Measurements from ENCODE around the gene ZFP36L1.

The ZFP36L1 gene

DNA sequence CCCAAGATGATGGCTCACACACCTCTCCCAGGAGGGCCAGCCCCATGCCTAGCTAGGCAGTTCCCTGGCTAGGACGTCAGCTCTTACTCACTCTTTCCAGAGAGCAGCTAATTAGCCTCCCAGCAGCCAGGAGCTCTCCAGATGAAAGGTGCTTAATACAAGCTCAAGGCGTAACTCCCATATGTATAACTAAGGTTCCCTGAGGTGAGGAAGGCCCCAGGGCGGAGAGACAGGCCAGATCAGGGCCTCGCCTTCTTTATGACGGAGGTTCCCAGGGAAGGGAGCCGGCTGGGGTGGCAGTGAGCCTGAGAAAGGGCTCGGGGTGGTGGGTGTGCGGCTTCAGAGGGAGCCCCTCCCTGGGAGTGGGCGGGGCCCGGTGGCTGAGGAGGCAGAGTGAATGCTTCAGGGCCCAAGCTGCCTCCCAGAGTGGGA is 26.4 kb upstream of the ZFP36L1 start:
- H2BK12ac ChIP-seq (ENCODE audit: low read length) = peak overlapping the region; percentile 74
- peaks cover 13% of the 10 kb centered on the region for H3K79me2 ChIP-seq (ENCODE audit: control insufficient read depth, insufficient read depth, low read length, poor library complexity)
- H3K4me2 ChIP-seq (ENCODE audit: low read length) = no peak overlapping the region
- peaks cover 32 to 38% of the 10 kb centered on the region in 2 experiments for H3K4me1 ChIP-seq (ENCODE audit: control insufficient read depth in 1 of 2, insufficient read depth in 2 of 2, low read length in 2 of 2)
- no peaks in the 10 kb centered on the region for H3K36me3 ChIP-seq (ENCODE audit: control insufficient read depth in 1 of 2, insufficient read depth in 2 of 2, low read length in 2 of 2)
- peak overlapping the region; percentile 2 for H3K18ac ChIP-seq (ENCODE audit: low read length)
- no peak overlapping the region for H3K23ac ChIP-seq (ENCODE audit: low read length)
- no peak overlapping the region for H3K9ac ChIP-seq (ENCODE audit: low read length)
- no CpG with 5 or more reads among the region's 10 CpGs for WGBS (ENCODE audit: extremely low coverage, insufficient coverage, insufficient read length)
- no peak overlapping the region for H3K4ac ChIP-seq (ENCODE audit: low read depth, low read length)
- H2AFZ ChIP-seq (ENCODE audit: insufficient read depth, low read length, poor library complexity) = no peak overlapping the region
- no peaks in the 10 kb centered on the region for H3K27me3 ChIP-seq (ENCODE audit: insufficient read depth, low read length)
- H3K4me3 ChIP-seq (ENCODE audit: low read depth, low read length) = no peak overlapping the region
- H3K27ac ChIP-seq (ENCODE audit: low read depth, low read length) = peak overlapping the region; percentile 6
- H4K91ac ChIP-seq (ENCODE audit: low read depth, low read length) = peak overlapping the region; percentile 57
- H3K79me1 ChIP-seq (ENCODE audit: low read length) = peaks cover 35% of the 10 kb centered on the region
- peak overlapping the region; percentile 10 for H2BK5ac ChIP-seq (ENCODE audit: low read depth, low read length, poor library complexity)
- H4K8ac ChIP-seq (ENCODE audit: low read depth, low read length) = peak overlapping the region; percentile 8
- H3K14ac ChIP-seq (ENCODE audit: low read length) = peak overlapping the region; percentile 9
- no peak overlapping the region for H2AK5ac ChIP-seq (ENCODE audit: low read length)
- DNase-seq = peak; percentile 79 to 86
- no peak overlapping the region for H4K12ac ChIP-seq (ENCODE audit: low read depth, low read length)
- H3K9me3 ChIP-seq (ENCODE audit: insufficient read depth, low read depth, low read length) = no peaks in the 10 kb centered on the region
- H2BK120ac ChIP-seq (ENCODE audit: insufficient read depth, low read length, poor library complexity) = peak overlapping the region; percentile 5

DNA sequence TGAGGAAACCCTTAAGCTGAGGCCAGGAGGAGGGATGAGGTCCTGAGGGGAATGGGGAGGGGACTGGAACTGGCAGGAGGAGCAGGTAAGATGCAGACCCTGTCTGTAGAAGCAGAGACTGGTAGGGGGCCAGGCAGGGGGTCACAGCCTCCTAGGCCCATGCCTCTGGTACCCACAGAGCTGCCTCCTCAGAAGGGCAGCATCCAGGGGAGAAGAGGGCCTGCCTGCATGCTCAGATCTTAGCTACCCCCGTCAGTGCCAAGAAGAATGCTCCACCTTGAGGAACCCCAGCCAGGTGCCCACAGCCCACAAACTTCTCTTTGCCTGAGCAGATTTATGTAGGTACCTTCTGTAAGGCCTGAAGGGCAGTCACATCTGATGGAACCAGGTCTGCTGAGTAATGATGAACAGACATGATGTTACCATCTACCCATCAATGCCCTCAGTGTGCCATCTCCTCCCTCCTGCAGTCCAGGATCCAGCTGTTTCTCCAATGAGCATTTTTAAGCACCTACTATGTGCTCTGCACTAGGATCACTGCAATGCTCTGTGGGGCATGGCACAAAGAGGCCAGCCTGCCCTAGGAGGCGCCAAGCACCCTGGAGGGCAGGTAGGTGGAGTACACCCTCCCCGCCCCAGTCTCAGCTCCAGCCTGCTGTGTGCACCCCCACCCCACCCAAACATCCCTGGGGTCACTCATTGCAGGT is 24.8 kb upstream of the ZFP36L1 start:
- Histone ChIP-seq H3K14ac (ENCODE audit: low read length) (peak overlapping the region; percentile 55), H3K79me1 (ENCODE audit: low read length) (peaks cover 44% of the 10 kb centered on the region), H3K36me3 (ENCODE audit: control insufficient read depth in 1 of 2, insufficient read depth in 2 of 2, low read length in 2 of 2) (no peaks in the 10 kb centered on the region), H3K23ac (ENCODE audit: low read length) (no peak overlapping the region), H2BK120ac (ENCODE audit: insufficient read depth, low read length, poor library complexity) (peak overlapping the region; percentile 48), H2BK5ac (ENCODE audit: low read depth, low read length, poor library complexity) (no peak overlapping the region), H3K9ac (ENCODE audit: low read length) (no peak overlapping the region), H3K4me1 (ENCODE audit: control insufficient read depth in 1 of 2, insufficient read depth in 2 of 2, low read length in 2 of 2) (peaks cover 40 to 44% of the 10 kb centered on the region in 2 experiments), H4K8ac (ENCODE audit: low read depth, low read length) (peak overlapping the region; percentile 33), H3K9me3 (ENCODE audit: insufficient read depth, low read depth, low read length) (no peaks in the 10 kb centered on the region), H4K12ac (ENCODE audit: low read depth, low read length) (no peak overlapping the region), H3K27ac (ENCODE audit: low read depth, low read length) (no peak overlapping the region), H3K27me3 (ENCODE audit: insufficient read depth, low read length) (no peaks in the 10 kb centered on the region), H2AK5ac (ENCODE audit: low read length) (peak overlapping the region; percentile 65), H4K91ac (ENCODE audit: low read depth, low read length) (peak overlapping the region; percentile 64), H3K4ac (ENCODE audit: low read depth, low read length) (no peak overlapping the region), H3K18ac (ENCODE audit: low read length) (no peak overlapping the region), H3K79me2 (ENCODE audit: control insufficient read depth, insufficient read depth, low read length, poor library complexity) (peaks cover 14% of the 10 kb centered on the region), H2AFZ (ENCODE audit: insufficient read depth, low read length, poor library complexity) (no peak overlapping the region), H3K4me3 (ENCODE audit: low read depth, low read length) (no peak overlapping the region), H2BK12ac (ENCODE audit: low read length) (peak overlapping the region; percentile 96), H3K4me2 (ENCODE audit: low read length) (no peak overlapping the region)
- WGBS (ENCODE audit: extremely low coverage, insufficient coverage, insufficient read length) = no CpG with 5 or more reads among the region's 3 CpGs
- no peak for DNase-seq

DNA sequence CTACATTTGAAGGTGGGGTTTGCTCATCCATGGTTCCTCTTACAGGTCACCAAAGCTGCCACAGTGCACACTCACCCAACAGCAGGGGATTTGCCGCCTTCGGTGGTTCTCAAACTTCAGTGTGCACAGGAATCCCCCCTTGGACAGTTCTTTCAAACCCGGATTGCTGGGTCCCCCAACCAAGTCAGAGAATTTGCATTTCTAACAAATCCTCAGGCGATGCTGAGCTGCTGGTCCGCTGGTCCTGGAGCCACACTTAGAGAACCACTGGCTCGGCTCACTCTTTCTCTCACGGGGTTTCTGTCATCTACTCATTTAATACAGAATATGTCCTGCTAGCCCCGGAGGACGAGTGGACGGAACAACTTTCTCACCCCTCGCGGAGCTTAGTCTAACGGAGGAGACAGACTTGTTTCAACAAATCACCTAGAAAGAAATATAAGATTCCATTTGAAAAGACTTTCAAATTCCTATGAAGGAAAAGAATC is 24.1 kb upstream of the ZFP36L1 start:
- peak overlapping the region; percentile 69 for H2AK5ac ChIP-seq (ENCODE audit: low read length)
- peak overlapping the region; percentile 42 for H3K14ac ChIP-seq (ENCODE audit: low read length)
- no peaks in the 10 kb centered on the region for H3K9me3 ChIP-seq (ENCODE audit: insufficient read depth, low read depth, low read length)
- H3K4ac ChIP-seq (ENCODE audit: low read depth, low read length) = peak overlapping the region; percentile 61
- H3K4me2 ChIP-seq (ENCODE audit: low read length) = no peak overlapping the region
- H3K9ac ChIP-seq (ENCODE audit: low read length) = no peak overlapping the region
- H3K36me3 ChIP-seq (ENCODE audit: control insufficient read depth in 1 of 2, insufficient read depth in 2 of 2, low read length in 2 of 2) = no peaks in the 10 kb centered on the region
- no CpG with 5 or more reads among the region's 13 CpGs for WGBS (ENCODE audit: extremely low coverage, insufficient coverage, insufficient read length)
- H3K4me3 ChIP-seq (ENCODE audit: low read depth, low read length) = no peak overlapping the region
- no peak overlapping the region for H4K12ac ChIP-seq (ENCODE audit: low read depth, low read length)
- H2BK120ac ChIP-seq (ENCODE audit: insufficient read depth, low read length, poor library complexity) = peak overlapping the region; percentile 86
- peak overlapping the region; percentile 95 for H2BK12ac ChIP-seq (ENCODE audit: low read length)
- no peaks in the 10 kb centered on the region for H3K27me3 ChIP-seq (ENCODE audit: insufficient read depth, low read length)
- H3K18ac ChIP-seq (ENCODE audit: low read length) = peak overlapping the region; percentile 65
- DNase-seq = no peak
- H3K79me1 ChIP-seq (ENCODE audit: low read length) = peaks cover 44% of the 10 kb centered on the region
- peak overlapping the region; percentile 16 for H3K27ac ChIP-seq (ENCODE audit: low read depth, low read length)
- peak overlapping the region; percentile 87 for H4K91ac ChIP-seq (ENCODE audit: low read depth, low read length)
- H3K23ac ChIP-seq (ENCODE audit: low read length) = no peak overlapping the region
- H3K4me1 ChIP-seq (ENCODE audit: control insufficient read depth in 1 of 2, insufficient read depth in 2 of 2, low read length in 2 of 2) = peaks cover 40 to 44% of the 10 kb centered on the region in 2 experiments
- peaks cover 14% of the 10 kb centered on the region for H3K79me2 ChIP-seq (ENCODE audit: control insufficient read depth, insufficient read depth, low read length, poor library complexity)
- peak overlapping the region; percentile 44 for H4K8ac ChIP-seq (ENCODE audit: low read depth, low read length)
- no peak overlapping the region for H2AFZ ChIP-seq (ENCODE audit: insufficient read depth, low read length, poor library complexity)
- peak overlapping the region; percentile 71 for H2BK5ac ChIP-seq (ENCODE audit: low read depth, low read length, poor library complexity)

DNA sequence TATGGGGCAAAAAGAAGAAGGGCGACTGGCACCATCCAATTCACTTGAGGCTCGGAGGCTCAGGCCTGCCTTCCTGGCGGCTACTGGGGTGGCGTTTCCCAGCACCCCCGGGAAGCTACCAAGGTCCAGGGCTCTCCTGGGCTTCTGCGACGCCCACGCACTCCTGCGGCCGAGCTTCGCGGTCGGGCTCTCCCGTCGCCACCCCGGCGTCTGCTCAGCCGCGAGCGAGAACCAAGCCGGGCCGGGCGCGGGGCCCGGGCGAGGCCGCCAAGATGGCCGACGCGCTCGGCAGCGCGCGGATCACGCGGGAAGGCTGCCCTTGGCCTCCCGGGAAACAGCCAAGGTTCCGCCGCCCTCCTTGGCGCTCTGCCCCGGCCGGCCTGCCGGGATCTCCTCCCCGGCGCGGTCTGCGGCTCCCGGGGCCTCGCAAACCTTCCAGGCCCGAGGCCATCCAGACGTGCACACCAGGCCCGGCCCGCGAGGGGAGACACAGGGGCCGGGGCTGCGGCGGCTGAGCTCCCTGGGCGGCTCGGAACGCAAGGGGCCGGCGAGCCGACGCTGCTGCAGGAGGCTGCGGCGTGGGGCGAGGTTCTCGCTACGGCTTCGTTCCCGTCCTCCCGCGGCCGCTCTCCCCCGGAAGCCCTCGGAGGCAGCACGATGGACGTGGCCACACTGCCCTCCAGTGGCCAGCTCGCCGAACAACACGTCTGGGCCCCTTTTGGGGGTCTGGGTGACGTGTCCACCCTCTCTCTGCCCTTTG is 23.5 kb upstream of the ZFP36L1 start:
- peak; percentile 86 to 93 for DNase-seq
- no peak overlapping the region for H3K4me3 ChIP-seq (ENCODE audit: low read depth, low read length)
- no CpG with 5 or more reads among the region's 82 CpGs for WGBS (ENCODE audit: extremely low coverage, insufficient coverage, insufficient read length)

More for the DNA sequence above, 23.5 kb upstream of the ZFP36L1 start:
- Histone ChIP-seq H3K27me3 (ENCODE audit: insufficient read depth, low read length) (no peaks in the 10 kb centered on the region), H2AK5ac (ENCODE audit: low read length) (peak overlapping the region; percentile 69), H3K4ac (ENCODE audit: low read depth, low read length) (peak overlapping the region; percentile 61), H2BK12ac (ENCODE audit: low read length) (peak overlapping the region; percentile 95), H3K36me3 (ENCODE audit: control insufficient read depth in 1 of 2, insufficient read depth in 2 of 2, low read length in 2 of 2) (no peaks in the 10 kb centered on the region), H3K18ac (ENCODE audit: low read length) (peak overlapping the region; percentile 65), H4K12ac (ENCODE audit: low read depth, low read length) (peak overlapping the region; percentile 13), H3K23ac (ENCODE audit: low read length) (no peak overlapping the region), H3K4me1 (ENCODE audit: control insufficient read depth in 1 of 2, insufficient read depth in 2 of 2, low read length in 2 of 2) (peaks cover 40 to 44% of the 10 kb centered on the region in 2 experiments), H4K91ac (ENCODE audit: low read depth, low read length) (peak overlapping the region; percentile 94), H3K4me2 (ENCODE audit: low read length) (peak overlapping the region; percentile 41), H2BK120ac (ENCODE audit: insufficient read depth, low read length, poor library complexity) (peak overlapping the region; percentile 91), H4K8ac (ENCODE audit: low read depth, low read length) (peak overlapping the region; percentile 80), H3K79me2 (ENCODE audit: control insufficient read depth, insufficient read depth, low read length, poor library complexity) (peaks cover 14% of the 10 kb centered on the region), H3K79me1 (ENCODE audit: low read length) (peaks cover 44% of the 10 kb centered on the region), H3K27ac (ENCODE audit: low read depth, low read length) (peak overlapping the region; percentile 93), H2AFZ (ENCODE audit: insufficient read depth, low read length, poor library complexity) (peak overlapping the region; percentile 51), H3K14ac (ENCODE audit: low read length) (peak overlapping the region; percentile 87), H3K9ac (ENCODE audit: low read length) (peak overlapping the region; percentile 55), H3K9me3 (ENCODE audit: insufficient read depth, low read depth, low read length) (no peaks in the 10 kb centered on the region), H2BK5ac (ENCODE audit: low read depth, low read length, poor library complexity) (peak overlapping the region; percentile 92)
